ENCODE results near the gene C12orf56. TPM values are rescaled to one million over a fixed set of nuclear protein-coding genes. Genes with fewer than 3 reads are reported as not detected.

Gene C12orf56
- total and polyA plus RNA-seq, 9 of the 15 experiments (the other 6 are each of a cell fraction or from before 2014, with no cell fraction given): 0.40 to 4.8 (median 1.2) TPM

- TF ChIP-seq MLLT1 (IDR thresholded peaks at IDR 0.05): no peak
- TF ChIP-seq, protein P1, sequence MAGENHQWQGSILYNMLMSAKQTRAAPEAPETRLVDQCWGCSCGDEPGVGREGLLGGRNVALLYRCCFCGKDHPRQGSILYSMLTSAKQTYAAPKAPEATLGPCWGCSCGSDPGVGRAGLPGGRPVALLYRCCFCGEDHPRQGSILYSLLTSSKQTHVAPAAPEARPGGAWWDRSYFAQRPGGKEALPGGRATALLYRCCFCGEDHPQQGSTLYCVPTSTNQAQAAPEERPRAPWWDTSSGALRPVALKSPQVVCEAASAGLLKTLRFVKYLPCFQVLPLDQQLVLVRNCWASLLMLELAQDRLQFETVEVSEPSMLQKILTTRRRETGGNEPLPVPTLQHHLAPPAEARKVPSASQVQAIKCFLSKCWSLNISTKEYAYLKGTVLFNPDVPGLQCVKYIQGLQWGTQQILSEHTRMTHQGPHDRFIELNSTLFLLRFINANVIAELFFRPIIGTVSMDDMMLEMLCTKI (IDR thresholded peaks at IDR 0.05; ENCODE audit: partially characterized antibody): no peak
- no peak for TF ChIP-seq NR2C2 (CRISPR knock-in tag; IDR thresholded peaks at IDR 0.05)
- TF ChIP-seq NR2C2 (tag; IDR thresholded peaks at IDR 0.05): no peak
Observed at GRCh38 chr12:64385019-64385418, 5.5 kb downstream of the C12orf56 start (continued).

- Histone ChIP-seq H3K27ac (ENCODE audit: extremely low read depth, low read depth, low read length) (no peak overlapping the region), H2AFZ (ENCODE audit: low read depth, low read length) (no peak overlapping the region), H3K9me3 (replicated peaks; ENCODE audit: control insufficient read depth, insufficient read depth, low read depth, low read length) (0 out of 2 replicates have a peak, but pooled peaks cover 4% of the 10 kb centered on the region), H3K36me3 (ENCODE audit: control insufficient read depth, insufficient read depth, low read length) (no peaks in the 10 kb centered on the region; the same call in 2 of the 3 replicates), H3K9ac (ENCODE audit: insufficient read depth in 1 of 2, low read depth in 2 of 2, low read length in 2 of 2) (no peak overlapping the region), H4K20me1 (replicated peaks; ENCODE audit: control insufficient read depth, insufficient read depth, low read length) (no peaks in the 10 kb centered on the region), H3K4me2 (ENCODE audit: insufficient read depth, low read length) (no peak overlapping the region), H3K4me3 (no peak overlapping the region), H3K9me1 (ENCODE audit: control insufficient read depth, insufficient read depth, low read length) (no peaks in the 10 kb centered on the region), H3K4me1 (replicated peaks in 1 of 2; ENCODE audit: control insufficient read depth in 2 of 2, insufficient read depth in 2 of 2, low read length in 2 of 2) (no peaks in the 10 kb centered on the region; a peak in 1 of 5 replicates), H3K79me2 (ENCODE audit: control insufficient read depth, insufficient read depth, low read length) (no peaks in the 10 kb centered on the region), H3K27me3 (ENCODE audit: control insufficient read depth in 2 of 2, insufficient read depth in 2 of 2, low read length in 2 of 2) (no peaks in the 10 kb centered on the region; a peak in 1 of 5 replicates)
- no TSS peak for BruUV-seq (replicated peaks)
- DNase-seq (ENCODE audit: extremely low read depth in 1 of 4, low spot score in 3 of 4) (no peak), FAIRE-seq (no peak), ATAC-seq (no peak)
- POLR2A ChIA-PET: interaction anchor here (0.7 to 1.1 kb wide), 2 partner anchors 12 to 20 kb away, joined by 3 read pairs; partner anchors contain the start of gene XPOT
- CTCF ChIA-PET (ENCODE audit: low intra/inter-chr PET ratio): no interaction called here
- TF ChIP-seq USF2 (CRISPR knock-in tag; IDR thresholded peaks at IDR 0.05): no peak
- TF ChIP-seq ZNF316 (IDR thresholded peaks at IDR 0.05): peak; percentile 45
- TF ChIP-seq KLF10 (CRISPR knock-in tag; IDR thresholded peaks at IDR 0.05): no peak
- no peak for TF ChIP-seq TCFL5 (CRISPR knock-in tag; conservative IDR thresholded peaks at IDR 0.05)
- TF ChIP-seq ZNF24 (IDR thresholded peaks at IDR 0.05): no peak
- in situ Hi-C loops (cut with MboI) (loop anchor here (25.0 kb wide), 1 partner anchor 546 kb away; the partner anchor contains the start of gene SRGAP1), intact Hi-C loops (cut with micrococcal nuclease) (no loop called here)
- WGBS (ENCODE audit: insufficient coverage, low coverage, missing lambda C conversion rate): 33% methylated on average over 1 of the region's 1 CpG
Observed at GRCh38 chr12:64383675-64384074, 6.9 kb downstream of the C12orf56 start.

Data from K562 (cell line).